Natural killer cell treated with Interleukin-12 subunit alpha and Interleukin-12 subunit beta and Interleukin-15 and Interleukin-18, amount 100 ng/mL, for 72 hours (primary cell): ENCODE measurements around the gene SGCD. TPM values are rescaled to one million over a fixed set of nuclear protein-coding genes. Genes with fewer than 3 reads are reported as not detected.

Experiments
- ATAC-seq, 2 donors: fragments of 150-1000 bp; cut with Tn5 transposase in 1 of 2; sonication (Bioruptor Pico), chemical (Tn5 transposase) in 1 of 2; 2 replicates each; pipeline ENCODE4 v1.10.0; 2021
- DNase-seq: peaks from one replicate; pipeline ENCODE4 v3.0.0; 2022; ENCODE audit warnings: low spot score
- H3K27ac Mint-ChIP-seq, 2 donors: 1 replicate in 1 of 2; 2 replicates in 1 of 2; pipeline ENCODE4 v1.8.0; 2022; ENCODE audit warnings: mixed read lengths in 2 of 2, mild to moderate bottlenecking in 1 of 2, moderate library complexity in 1 of 2
- H3K27me3 Mint-ChIP-seq, 2 donors: 1 replicate in 1 of 2; 2 replicates in 1 of 2; pipeline ENCODE4 v1.8.0; 2022; ENCODE audit warnings: mixed read lengths in 2 of 2
- H3K36me3 Mint-ChIP-seq: one replicate; pipeline ENCODE4 v1.8.0; 2022; ENCODE audit warnings: mixed read lengths
- H3K4me1 Mint-ChIP-seq, 2 donors: 1 replicate in 1 of 2; 2 replicates in 1 of 2; pipeline ENCODE4 v1.8.0; 2022; ENCODE audit warnings: low read depth in 2 of 2, mixed read lengths in 2 of 2, mild to moderate bottlenecking in 1 of 2
- H3K4me3 Mint-ChIP-seq: one replicate; pipeline ENCODE4 v1.8.0; 2022; ENCODE audit warnings: mixed read lengths
- H3K9me3 Mint-ChIP-seq: 2 replicates; pipeline ENCODE4 v1.8.0; 2022; ENCODE audit warnings: mixed read lengths
- total RNA-seq, 2 donors: library from RNA; stranded (reverse); gene quantifications; one replicate each; pipeline ENCODE4 v1.2.3, GENCODE V29; 2022

Gene SGCD
- total RNA-seq, 2 donors from 2014 or later, result 0.20 TPM; not detected in 1

- Mint-ChIP-seq H3K27ac (no peak overlapping the region), H3K36me3 (no peaks in the 10 kb centered on the region), H3K27me3 (peaks cover 9 to 16% of the 10 kb centered on the region in 2 donors), H3K4me3 (no peak overlapping the region), H3K9me3 (peaks cover 3% of the 10 kb centered on the region), H3K4me1 (no peaks in the 10 kb centered on the region)
- ATAC-seq (no peak), DNase-seq (no peak)
These were observed 5.3 kb downstream of the SGCD start for GRCh38 chr5:156332245-156332644.

- peaks cover 7% of the 10 kb centered on the region for H3K9me3 Mint-ChIP-seq
- H3K27me3 Mint-ChIP-seq, result peaks cover 8 to 9% of the 10 kb centered on the region in 2 donors
- no peak overlapping the region for H3K27ac Mint-ChIP-seq
- no peaks in the 10 kb centered on the region for H3K36me3 Mint-ChIP-seq
- DNase-seq, result no peak
- H3K4me1 Mint-ChIP-seq, result no peaks in the 10 kb centered on the region
- no peak overlapping the region for H3K4me3 Mint-ChIP-seq
- no peak for ATAC-seq
These were observed 12.3 kb downstream of the SGCD start for GRCh38 chr5:156339139-156339841.

GRCh38 chr5:156340893-156341292 is 13.9 kb downstream of the SGCD start:
- Mint-ChIP-seq H3K27ac (no peak overlapping the region), H3K9me3 (peaks cover 7% of the 10 kb centered on the region), H3K4me3 (no peak overlapping the region), H3K27me3 (peaks cover 4 to 9% of the 10 kb centered on the region in 2 donors), H3K36me3 (no peaks in the 10 kb centered on the region), H3K4me1 (no peaks in the 10 kb centered on the region)
- DNase-seq (no peak), ATAC-seq (no peak)

- peaks cover 3 to 8% of the 10 kb centered on the region in 2 donors for H3K27me3 Mint-ChIP-seq
- H3K9me3 Mint-ChIP-seq, result no peaks in the 10 kb centered on the region
- no peak overlapping the region for H3K27ac Mint-ChIP-seq
- ATAC-seq (no peak), DNase-seq (no peak)
- no peak overlapping the region for H3K4me3 Mint-ChIP-seq
- H3K36me3 Mint-ChIP-seq, result no peaks in the 10 kb centered on the region
- H3K4me1 Mint-ChIP-seq, result no peaks in the 10 kb centered on the region
These were observed 23.3 kb downstream of the SGCD start for GRCh38 chr5:156350256-156350655.

GRCh38 chr5:156351423-156351822 is 24.5 kb downstream of the SGCD start:
- Mint-ChIP-seq H3K9me3 (no peaks in the 10 kb centered on the region), H3K4me3 (no peak overlapping the region), H3K27me3 (peaks cover 3 to 8% of the 10 kb centered on the region in 2 donors), H3K27ac (no peak overlapping the region), H3K4me1 (no peaks in the 10 kb centered on the region), H3K36me3 (no peaks in the 10 kb centered on the region)
- DNase-seq (no peak), ATAC-seq (no peak)

- peaks cover 6 to 8% of the 10 kb centered on the region in 2 donors for H3K27me3 Mint-ChIP-seq
- DNase-seq, result no peak
- H3K9me3 Mint-ChIP-seq, result no peaks in the 10 kb centered on the region
These were observed 27.6 kb downstream of the SGCD start for GRCh38 chr5:156354571-156354970.

GRCh38 chr5:156356238-156356637 is 29.3 kb downstream of the SGCD start:
- H3K4me3 Mint-ChIP-seq, result no peak overlapping the region
- H3K27me3 Mint-ChIP-seq, result peaks cover 6 to 8% of the 10 kb centered on the region in 2 donors
- no peaks in the 10 kb centered on the region for H3K36me3 Mint-ChIP-seq
- no peak for DNase-seq
- no peak overlapping the region for H3K27ac Mint-ChIP-seq
- no peak for ATAC-seq
- no peaks in the 10 kb centered on the region for H3K4me1 Mint-ChIP-seq
- no peaks in the 10 kb centered on the region for H3K9me3 Mint-ChIP-seq

More at GRCh38 chr5:156354571-156354970, 27.6 kb downstream of the SGCD start:
- H3K4me1 Mint-ChIP-seq, result no peaks in the 10 kb centered on the region
- ATAC-seq, result no peak
- H3K27ac Mint-ChIP-seq, result no peak overlapping the region
- H3K4me3 Mint-ChIP-seq, result no peak overlapping the region
- H3K36me3 Mint-ChIP-seq, result no peaks in the 10 kb centered on the region

GRCh38 chr5:156359476-156359875 is 32.5 kb downstream of the SGCD start:
- ATAC-seq, result no peak
- no peaks in the 10 kb centered on the region for H3K4me1 Mint-ChIP-seq
- H3K4me3 Mint-ChIP-seq, result no peak overlapping the region
- peaks cover 2 to 8% of the 10 kb centered on the region in 2 donors for H3K27me3 Mint-ChIP-seq
- no peak overlapping the region for H3K27ac Mint-ChIP-seq
- DNase-seq, result no peak
- H3K36me3 Mint-ChIP-seq, result no peaks in the 10 kb centered on the region
- H3K9me3 Mint-ChIP-seq, result no peaks in the 10 kb centered on the region

- ATAC-seq (no peak), DNase-seq (no peak)
- Mint-ChIP-seq H3K27me3 (peaks cover 8 to 16% of the 10 kb centered on the region in 2 donors), H3K27ac (no peak overlapping the region), H3K4me3 (no peak overlapping the region), H3K36me3 (no peaks in the 10 kb centered on the region), H3K4me1 (no peaks in the 10 kb centered on the region), H3K9me3 (no peaks in the 10 kb centered on the region)
These were observed 34.6 kb downstream of the SGCD start for GRCh38 chr5:156361436-156362109.

GRCh38 chr5:156363861-156364260 is 36.9 kb downstream of the SGCD start:
- ATAC-seq (no peak), DNase-seq (no peak)
- Mint-ChIP-seq H3K36me3 (no peaks in the 10 kb centered on the region), H3K27me3 (peaks cover 6 to 9% of the 10 kb centered on the region in 2 donors), H3K4me1 (no peaks in the 10 kb centered on the region), H3K4me3 (no peak overlapping the region), H3K27ac (no peak overlapping the region), H3K9me3 (no peaks in the 10 kb centered on the region)

- Mint-ChIP-seq H3K27me3 (peaks cover 6 to 15% of the 10 kb centered on the region in 2 donors), H3K36me3 (no peaks in the 10 kb centered on the region), H3K9me3 (no peaks in the 10 kb centered on the region), H3K4me3 (no peak overlapping the region), H3K27ac (no peak overlapping the region), H3K4me1 (no peaks in the 10 kb centered on the region)
- ATAC-seq (no peak), DNase-seq (no peak)
These were observed 39.6 kb downstream of the SGCD start for GRCh38 chr5:156366521-156366920.

- no peak for DNase-seq
- Mint-ChIP-seq H3K36me3 (no peaks in the 10 kb centered on the region), H3K9me3 (no peaks in the 10 kb centered on the region), H3K4me3 (no peak overlapping the region), H3K4me1 (no peaks in the 10 kb centered on the region), H3K27ac (no peak overlapping the region), H3K27me3 (peaks cover 6 to 15% of the 10 kb centered on the region in 2 donors)
- ATAC-seq, result no peak
These were observed 40.6 kb downstream of the SGCD start for GRCh38 chr5:156367597-156367996.

- no peak for DNase-seq
- Mint-ChIP-seq H3K36me3 (no peaks in the 10 kb centered on the region), H3K27ac (no peak overlapping the region), H3K27me3 (peaks cover 16 to 35% of the 10 kb centered on the region in 2 donors), H3K4me3 (no peak overlapping the region), H3K4me1 (no peaks in the 10 kb centered on the region), H3K9me3 (no peaks in the 10 kb centered on the region)
- no peak for ATAC-seq
These were observed 49.0 kb downstream of the SGCD start for GRCh38 chr5:156375895-156376495.

GRCh38 chr5:156376751-156377150 is 49.8 kb downstream of the SGCD start:
- H3K27ac Mint-ChIP-seq, result no peak overlapping the region
- H3K4me3 Mint-ChIP-seq, result no peak overlapping the region
- no peaks in the 10 kb centered on the region for H3K4me1 Mint-ChIP-seq
- peaks cover 16 to 36% of the 10 kb centered on the region in 2 donors for H3K27me3 Mint-ChIP-seq
- no peaks in the 10 kb centered on the region for H3K9me3 Mint-ChIP-seq
- no peak for ATAC-seq
- no peaks in the 10 kb centered on the region for H3K36me3 Mint-ChIP-seq
- DNase-seq, result no peak
